ENCODE data around the gene MED12L.

The MED12L gene

DNA sequence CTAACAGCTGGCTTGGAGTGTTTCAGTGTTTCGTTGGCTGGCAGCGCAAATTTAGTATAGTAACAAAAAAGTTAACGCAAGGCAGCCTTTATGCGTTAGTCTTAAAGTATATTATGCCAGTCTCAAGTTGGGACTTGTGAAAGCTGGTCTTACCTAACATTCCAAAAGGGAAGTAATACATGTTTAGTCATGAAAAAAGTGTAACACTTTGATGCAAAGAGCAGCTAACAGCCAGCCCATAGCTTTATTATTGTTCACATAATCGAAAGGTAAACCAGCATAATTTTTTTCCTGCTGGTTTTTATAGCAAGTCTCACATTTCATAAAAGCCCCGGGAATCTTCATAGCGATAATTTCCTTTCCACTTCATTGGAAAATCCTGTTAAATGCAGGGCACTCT, 233.5 kb downstream of the MED12L start:
- H3K4me3 ChIP-seq (ENCODE audit: low read length): peak overlapping the region; percentile 36
- TF ChIP-seq, protein P1, sequence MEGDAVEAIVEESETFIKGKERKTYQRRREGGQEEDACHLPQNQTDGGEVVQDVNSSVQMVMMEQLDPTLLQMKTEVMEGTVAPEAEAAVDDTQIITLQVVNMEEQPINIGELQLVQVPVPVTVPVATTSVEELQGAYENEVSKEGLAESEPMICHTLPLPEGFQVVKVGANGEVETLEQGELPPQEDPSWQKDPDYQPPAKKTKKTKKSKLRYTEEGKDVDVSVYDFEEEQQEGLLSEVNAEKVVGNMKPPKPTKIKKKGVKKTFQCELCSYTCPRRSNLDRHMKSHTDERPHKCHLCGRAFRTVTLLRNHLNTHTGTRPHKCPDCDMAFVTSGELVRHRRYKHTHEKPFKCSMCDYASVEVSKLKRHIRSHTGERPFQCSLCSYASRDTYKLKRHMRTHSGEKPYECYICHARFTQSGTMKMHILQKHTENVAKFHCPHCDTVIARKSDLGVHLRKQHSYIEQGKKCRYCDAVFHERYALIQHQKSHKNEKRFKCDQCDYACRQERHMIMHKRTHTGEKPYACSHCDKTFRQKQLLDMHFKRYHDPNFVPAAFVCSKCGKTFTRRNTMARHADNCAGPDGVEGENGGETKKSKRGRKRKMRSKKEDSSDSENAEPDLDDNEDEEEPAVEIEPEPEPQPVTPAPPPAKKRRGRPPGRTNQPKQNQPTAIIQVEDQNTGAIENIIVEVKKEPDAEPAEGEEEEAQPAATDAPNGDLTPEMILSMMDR (IDR thresholded peaks at IDR 0.05; ENCODE audit: insufficient read depth, low read depth, low read length, missing control alignments): no peak
- DNase-seq (ENCODE audit: low read depth): peak; percentile 94

DNA sequence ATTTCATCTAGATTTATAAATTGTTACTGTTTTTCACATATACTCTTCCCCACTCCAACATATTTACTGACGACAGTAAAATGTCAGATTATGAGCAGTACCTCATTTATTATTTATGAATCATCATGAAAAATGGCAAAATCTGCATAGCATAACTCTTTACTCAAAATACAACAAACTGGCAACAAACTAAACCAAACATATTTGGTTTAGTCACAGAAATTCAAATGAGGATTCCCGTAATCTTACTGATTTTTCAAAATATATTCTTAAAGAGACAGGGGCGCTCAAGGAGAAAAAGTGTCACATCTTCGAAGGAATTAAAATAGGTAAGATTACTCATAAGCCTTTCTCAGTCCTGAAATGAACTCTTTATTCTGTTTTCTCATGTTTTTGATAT, 234.2 kb downstream of the MED12L start:
- TF ChIP-seq, protein P1 (IDR thresholded peaks at IDR 0.05; ENCODE audit: insufficient read depth, low read depth, low read length, missing control alignments): no peak
- peak; percentile 50 for DNase-seq (ENCODE audit: low read depth)
- H3K4me3 ChIP-seq (ENCODE audit: low read length): peak overlapping the region; percentile 10

DNA sequence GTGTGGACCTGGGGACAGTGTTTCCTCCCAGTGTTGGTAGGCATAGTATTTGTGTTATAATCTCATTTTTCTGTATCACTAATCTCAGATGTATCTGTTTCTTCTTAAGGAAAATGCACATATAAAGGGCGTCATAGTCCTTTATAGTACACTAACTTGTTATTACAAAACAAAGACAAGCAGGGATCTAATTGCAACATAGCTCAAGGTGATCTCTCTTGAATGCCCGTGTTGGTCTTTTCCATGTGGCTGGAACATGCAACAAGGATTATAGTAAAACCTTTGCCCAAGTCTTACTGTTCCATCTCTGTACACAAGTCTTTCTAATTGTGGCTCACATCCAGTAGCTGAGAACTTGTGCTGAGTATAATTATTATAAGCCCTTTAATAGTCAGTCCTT, 234.7 kb downstream of the MED12L start:
- peak; percentile 68 for DNase-seq (ENCODE audit: low read depth)
- peak overlapping the region; percentile 10 for H3K4me3 ChIP-seq (ENCODE audit: low read length)
- TF ChIP-seq, protein P1 (IDR thresholded peaks at IDR 0.05; ENCODE audit: insufficient read depth, low read depth, low read length, missing control alignments): no peak

DNA sequence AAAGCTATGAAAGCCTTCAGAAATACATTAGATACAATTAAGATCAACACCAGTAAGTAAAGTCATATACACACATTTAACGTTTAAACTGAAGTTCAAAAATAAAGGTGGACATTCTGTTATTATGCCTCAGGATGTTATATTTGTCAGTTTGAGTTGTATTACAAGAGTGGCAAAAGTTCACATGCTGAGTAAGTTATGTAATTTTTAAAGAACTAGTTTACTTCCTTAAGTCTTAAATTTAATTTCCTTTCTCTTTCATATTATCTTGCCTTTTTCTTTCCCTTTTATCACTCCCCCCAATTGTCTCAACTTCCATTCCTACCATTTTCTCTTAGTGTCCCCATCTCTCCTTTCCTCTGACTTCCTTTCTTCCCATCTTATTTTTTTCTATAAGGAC, 236.1 kb downstream of the MED12L start:
- TF ChIP-seq, protein P1 (IDR thresholded peaks at IDR 0.05; ENCODE audit: insufficient read depth, low read depth, low read length, missing control alignments): no peak
- H3K4me3 ChIP-seq (ENCODE audit: low read length): no peak overlapping the region
- no peak for DNase-seq (ENCODE audit: low read depth)

DNA sequence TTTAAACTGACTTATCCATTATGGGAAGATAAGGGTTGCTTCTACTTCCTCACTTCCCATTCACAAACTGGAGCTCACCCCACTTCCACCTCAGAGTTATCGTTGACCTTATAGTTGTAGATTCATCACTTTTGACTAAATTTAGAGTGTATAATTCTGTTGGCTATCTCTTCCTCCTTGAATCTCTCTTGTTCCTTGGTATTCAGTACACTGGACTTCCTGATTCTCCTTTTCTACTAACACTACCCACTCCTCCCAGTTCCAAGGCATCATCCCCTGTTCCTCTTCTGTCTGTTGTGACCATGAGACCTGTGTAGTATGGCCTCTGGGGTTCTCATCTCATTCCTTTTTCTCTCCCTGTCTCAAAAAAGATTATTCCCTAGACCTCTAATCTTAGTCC, 237.0 kb downstream of the MED12L start:
- TF ChIP-seq, protein P1 (IDR thresholded peaks at IDR 0.05; ENCODE audit: insufficient read depth, low read depth, low read length, missing control alignments): no peak
- DNase-seq (ENCODE audit: low read depth): no peak
- H3K4me3 ChIP-seq (ENCODE audit: low read length): no peak overlapping the region

DNA sequence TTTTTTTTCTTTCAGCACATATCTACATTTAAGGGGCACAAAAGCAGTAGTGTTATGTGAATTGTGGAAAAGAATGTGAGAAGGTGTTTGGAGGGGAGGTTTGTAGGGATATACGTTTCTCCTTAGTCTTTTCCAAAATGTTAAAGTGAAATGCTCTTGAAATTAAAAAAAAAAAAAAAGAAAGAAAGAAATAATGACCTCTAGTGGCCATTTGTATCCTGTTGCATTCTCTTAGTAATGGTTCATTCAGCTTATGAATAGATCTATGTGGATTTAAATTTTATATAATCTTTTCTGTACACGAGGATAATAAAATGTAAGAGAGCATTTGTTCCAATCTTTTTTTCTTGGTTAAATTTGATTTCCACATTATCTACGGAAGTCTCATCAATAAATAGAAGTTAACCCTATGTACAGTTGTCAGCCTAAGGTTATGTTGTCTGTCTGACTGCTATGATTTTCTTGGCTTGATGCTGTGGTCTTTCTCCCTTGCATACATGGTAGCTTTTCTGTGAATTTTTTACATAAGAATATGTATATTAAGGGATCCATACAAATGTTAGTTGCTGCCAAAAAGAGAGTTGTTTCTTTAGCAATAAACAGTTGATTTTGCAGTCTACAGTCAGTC, 242.2 kb downstream of the MED12L start:
- TF ChIP-seq, protein P1 (IDR thresholded peaks at IDR 0.05; ENCODE audit: insufficient read depth, low read depth, low read length, missing control alignments): peak; percentile 36
- peak; percentile 41 for DNase-seq (ENCODE audit: low read depth)
- no peak overlapping the region for H3K4me3 ChIP-seq (ENCODE audit: low read length)

Measured in epithelial cell of esophagus (primary cell).